Pulmonary artery endothelial cell (primary cell): Measurements from ENCODE around the gene GBX1. TPM values are rescaled to one million over a fixed set of nuclear protein-coding genes. Genes with fewer than 3 reads are reported as not detected.

Experiments used
- DNase-seq: peaks from one replicate; pipeline ENCODE4 v3.0.0-alpha.2; 2011; ENCODE audit warnings: low read depth, low spot score
- total RNA-seq: library from RNA; depleted of rRNA; stranded (reverse); fragments of >200 nt; gene quantifications from 2 replicates; pipeline ENCODE4 v1.2.3, GENCODE V29; 2014

Gene GBX1
- total RNA-seq, 1 donor from 2014 or later, result not detected

- DNase-seq, result no peak
Measured at GRCh38 chr7:151139791-151140190, 27.7 kb downstream of the GBX1 start.

GRCh38 chr7:151139071-151139790, 28.3 kb downstream of the GBX1 start:
- DNase-seq, result no peak

- no peak for DNase-seq
Measured at GRCh38 chr7:151138153-151138851, 29.2 kb downstream of the GBX1 start.

GRCh38 chr7:151137791-151138152, 29.7 kb downstream of the GBX1 start:
- no peak for DNase-seq

GRCh38 chr7:151137076-151137675, 30.3 kb downstream of the GBX1 start:
- DNase-seq, result no peak

GRCh38 chr7:151135866-151136843, 31.3 kb downstream of the GBX1 start:
- no peak for DNase-seq

- no peak for DNase-seq
Measured at GRCh38 chr7:151135525-151135845, 32.0 kb downstream of the GBX1 start.

- no peak for DNase-seq
Measured at GRCh38 chr7:151134743-151135524, 32.6 kb downstream of the GBX1 start.

GRCh38 chr7:151133986-151134742, 33.3 kb downstream of the GBX1 start:
- DNase-seq, result no peak

GRCh38 chr7:151133266-151133985, 34.1 kb downstream of the GBX1 start:
- DNase-seq, result no peak

GRCh38 chr7:151132461-151133205, 34.9 kb downstream of the GBX1 start:
- DNase-seq, result no peak

- DNase-seq, result no peak
Measured at GRCh38 chr7:151131592-151132293, 35.8 kb downstream of the GBX1 start.

- no peak for DNase-seq
Measured at GRCh38 chr7:151131224-151131591, 36.3 kb downstream of the GBX1 start.

GRCh38 chr7:151130741-151131157, 36.7 kb downstream of the GBX1 start:
- no peak for DNase-seq

GRCh38 chr7:151129960-151130591, 37.4 kb downstream of the GBX1 start:
- DNase-seq, result no peak

- DNase-seq, result no peak
Measured at GRCh38 chr7:151129117-151129959, 38.2 kb downstream of the GBX1 start.

- DNase-seq, result no peak
Measured at GRCh38 chr7:151128716-151129115, 38.8 kb downstream of the GBX1 start.
